Astrocyte (in vitro differentiated cells and primary cell): Measurements from ENCODE around the gene LRCH4.

Experiments used
- CTCF ChIP-seq: IDR thresholded peaks from 2 replicates; pipeline ENCODE4 v1.5.1; 2011; ENCODE audit warnings: low read depth, mild to moderate bottlenecking, inconsistent platforms, low read length, moderate library complexity; ENCODE audit not compliant: insufficient read depth
- EZH2 ChIP-seq: IDR thresholded peaks from 2 replicates; pipeline ENCODE4 v1.6.1; 2012; ENCODE audit warnings: mild to moderate bottlenecking, low read length, inconsistent platforms; ENCODE audit not compliant: insufficient read depth

GRCh38 chr7:100627238-100627549, 41.3 kb upstream of the LRCH4 start:
- TF ChIP-seq CTCF = no peak
- no peak for TF ChIP-seq EZH2
